ENCODE results near the gene RSF1. TPM values are rescaled to one million over a fixed set of nuclear protein-coding genes. Genes with fewer than 3 reads are reported as not detected.

RSF1 gene
- total RNA-seq, 4 donors from 2014 or later, result 70.3 to 96.3 (median 73.1) TPM

DNA sequence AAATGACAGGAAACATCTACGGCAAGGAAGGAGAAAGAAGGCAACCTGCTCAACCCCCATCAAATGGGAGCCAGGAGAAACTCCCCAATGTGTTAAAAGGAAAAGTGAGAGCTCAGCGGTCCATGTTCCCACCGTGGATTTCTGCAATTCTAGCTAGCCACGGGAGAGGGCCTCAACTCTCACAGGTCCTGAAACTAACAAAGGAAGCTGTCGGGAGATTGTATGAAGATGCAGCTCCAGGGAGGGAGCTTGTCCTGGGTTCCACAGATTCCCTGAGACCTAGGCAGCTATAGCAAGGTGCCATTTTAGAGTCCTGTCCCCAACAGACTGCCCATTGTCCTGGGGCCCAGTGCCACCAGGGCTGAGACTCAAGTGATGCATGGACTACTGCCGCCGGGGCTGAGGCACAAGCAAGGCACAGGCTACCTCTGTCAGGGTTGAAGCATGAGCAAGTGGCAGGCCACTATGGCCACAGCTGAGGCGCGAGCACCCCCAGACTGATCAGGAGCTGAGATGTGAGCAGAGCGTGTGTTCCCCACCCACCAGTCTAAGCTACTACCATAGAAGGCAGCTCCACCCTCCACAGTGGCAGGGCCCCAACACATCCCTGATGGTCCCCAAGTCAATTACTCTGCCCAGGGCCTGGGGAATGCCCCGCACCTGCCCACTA, 31.3 kb downstream of the RSF1 start:
- no peak for DNase-seq (ENCODE audit: extremely low spot score)
- intact Hi-C loops (cut with DNase I), result no loop called here

DNA sequence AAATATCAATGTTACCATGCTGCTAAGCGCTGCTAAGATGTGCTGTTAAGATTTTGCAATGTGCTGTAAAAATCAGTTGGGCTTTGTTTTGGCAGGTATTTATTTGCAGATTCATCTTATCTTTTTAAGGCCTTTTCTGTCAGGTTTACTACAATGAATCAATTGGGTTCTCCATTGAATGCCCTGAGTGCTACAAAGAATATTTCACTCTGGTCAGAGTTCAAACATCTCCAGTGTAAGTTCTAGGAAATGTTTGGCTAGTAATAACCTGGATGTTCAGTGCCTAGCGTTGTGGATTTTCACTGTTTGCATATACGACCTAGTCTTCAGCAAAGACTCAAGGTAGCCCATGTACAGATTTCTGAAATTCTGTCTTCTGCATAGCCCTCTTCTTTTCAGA, 36.0 kb downstream of the RSF1 start:
- Histone ChIP-seq H3K9me3 (no peaks in the 10 kb centered on the region), H3K27me3 (no peaks in the 10 kb centered on the region), H3K4me1 (peaks cover 0 to 31% (median 13%) of the 10 kb centered on the region in 4 donors), H3K36me3 (no peaks in the 10 kb centered on the region), H3K27ac (replicated peaks in 1 of 4) (no peak overlapping the region), H3K4me3 (no peak overlapping the region)
- no peak for DNase-seq (ENCODE audit: extremely low spot score)
- intact Hi-C loops (cut with DNase I), result no loop called here
- WGBS, result 91% methylated on average over 3 of the region's 3 CpGs
- TF ChIP-seq POLR2A (IDR thresholded peaks at IDR 0.05; ENCODE audit: low read depth) (no peak), EP300 (IDR thresholded peaks at IDR 0.05) (no peak), POLR2AphosphoS5 (IDR thresholded peaks at IDR 0.05) (no peak), CTCF (IDR thresholded peaks at IDR 0.05) (no peak)

More for the DNA sequence above, 31.3 kb downstream of the RSF1 start:
- no peak for TF ChIP-seq EP300 (IDR thresholded peaks at IDR 0.05)
- TF ChIP-seq POLR2A (IDR thresholded peaks at IDR 0.05; ENCODE audit: low read depth), result no peak
- no peak for TF ChIP-seq POLR2AphosphoS5 (IDR thresholded peaks at IDR 0.05)
- no peak for TF ChIP-seq CTCF (IDR thresholded peaks at IDR 0.05)
- Histone ChIP-seq H3K27me3 (no peaks in the 10 kb centered on the region), H3K9me3 (no peaks in the 10 kb centered on the region), H3K27ac (replicated peaks in 1 of 4) (no peak overlapping the region), H3K4me1 (peaks cover 0 to 34% (median 19%) of the 10 kb centered on the region in 4 donors), H3K4me3 (no peak overlapping the region), H3K36me3 (no peaks in the 10 kb centered on the region)
- 79% methylated on average over 10 of the region's 11 CpGs for WGBS

GRCh38 chr11:77783025-77783424, 37.5 kb downstream of the RSF1 start:
- WGBS, result 92% methylated on average over 1 of the region's 1 CpG
- Histone ChIP-seq H3K27ac (replicated peaks in 1 of 4) (no peak overlapping the region), H3K4me3 (no peak overlapping the region), H3K27me3 (no peaks in the 10 kb centered on the region), H3K36me3 (no peaks in the 10 kb centered on the region), H3K9me3 (no peaks in the 10 kb centered on the region), H3K4me1 (peaks cover 0 to 25% (median 10%) of the 10 kb centered on the region in 4 donors)
- no peak for TF ChIP-seq EP300 (IDR thresholded peaks at IDR 0.05)
- TF ChIP-seq POLR2A (IDR thresholded peaks at IDR 0.05; ENCODE audit: low read depth), result no peak
- TF ChIP-seq POLR2AphosphoS5 (IDR thresholded peaks at IDR 0.05), result no peak
- TF ChIP-seq CTCF (IDR thresholded peaks at IDR 0.05), result no peak
- DNase-seq (ENCODE audit: extremely low spot score), result no peak
- intact Hi-C loops (cut with DNase I), result no loop called here

DNA sequence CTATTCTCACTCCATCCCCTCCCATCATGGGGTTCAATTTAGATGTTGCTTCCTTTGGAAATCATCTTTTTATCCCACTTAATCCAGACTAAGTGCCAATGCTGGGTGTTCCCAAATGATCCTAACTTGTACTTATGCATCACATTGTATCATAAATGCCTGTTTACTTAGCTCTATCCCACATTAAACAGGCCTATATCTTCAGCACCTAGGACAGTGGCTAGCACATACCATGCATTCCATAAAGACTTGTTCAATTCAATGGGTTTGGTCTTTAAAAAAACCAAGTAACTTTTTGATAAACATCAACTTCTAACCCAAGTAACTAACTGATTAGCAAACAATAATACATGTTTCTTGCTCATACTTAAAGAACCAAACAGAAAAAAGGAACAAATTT, 40.6 kb downstream of the RSF1 start:
- H3K36me3 ChIP-seq, result peaks cover 0 to 7% (median 2%) of the 10 kb centered on the region in 4 donors
- no peak overlapping the region for H3K4me3 ChIP-seq
- peaks cover 4 to 30% (median 10%) of the 10 kb centered on the region in 4 donors for H3K4me1 ChIP-seq
- DNase-seq (ENCODE audit: extremely low spot score), result no peak
- H3K9me3 ChIP-seq, result no peaks in the 10 kb centered on the region
- no peak for TF ChIP-seq EP300 (IDR thresholded peaks at IDR 0.05)
- no peak for TF ChIP-seq POLR2AphosphoS5 (IDR thresholded peaks at IDR 0.05)
- TF ChIP-seq CTCF (IDR thresholded peaks at IDR 0.05), result no peak
- no peak for TF ChIP-seq POLR2A (IDR thresholded peaks at IDR 0.05; ENCODE audit: low read depth)
- no peaks in the 10 kb centered on the region for H3K27me3 ChIP-seq
- H3K27ac ChIP-seq (replicated peaks in 1 of 4), result no peak overlapping the region
- intact Hi-C loops (cut with DNase I), result no loop called here

DNA sequence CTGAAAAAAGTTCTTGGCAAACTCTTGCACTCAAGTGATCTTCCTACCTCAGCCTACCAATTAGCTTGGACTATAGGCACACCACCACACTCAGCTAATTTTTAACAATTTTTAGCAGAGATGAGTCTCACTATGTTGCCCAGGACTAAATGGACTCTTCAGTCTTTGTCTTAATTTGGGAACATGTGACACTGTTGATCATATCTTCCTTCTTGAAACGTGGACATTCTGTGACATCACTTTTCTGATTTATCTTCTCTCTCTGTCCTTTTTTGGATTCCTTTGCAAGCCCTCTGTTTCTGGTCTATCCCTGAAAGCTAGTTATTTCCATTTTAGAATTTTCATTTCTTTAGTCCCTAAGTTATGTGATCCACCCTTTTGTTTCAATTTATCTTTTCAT, 42.0 kb downstream of the RSF1 start:
- intact Hi-C loops (cut with DNase I), result no loop called here
- Histone ChIP-seq H3K36me3 (peaks cover 0 to 7% (median 2%) of the 10 kb centered on the region in 4 donors), H3K27ac (replicated peaks in 1 of 4) (no peak overlapping the region), H3K4me3 (no peak overlapping the region), H3K4me1 (peaks cover 4 to 29% (median 8%) of the 10 kb centered on the region in 4 donors), H3K9me3 (no peaks in the 10 kb centered on the region), H3K27me3 (no peaks in the 10 kb centered on the region)
- DNase-seq (ENCODE audit: extremely low spot score), result no peak
- TF ChIP-seq EP300 (IDR thresholded peaks at IDR 0.05) (no peak), POLR2AphosphoS5 (IDR thresholded peaks at IDR 0.05) (no peak), CTCF (IDR thresholded peaks at IDR 0.05) (no peak), POLR2A (IDR thresholded peaks at IDR 0.05; ENCODE audit: low read depth) (no peak)
- 22% methylated on average over 1 of the region's 1 CpG for WGBS

Measured in esophagus muscularis mucosa (tissue), 4 donors.